Caco-2 (cell line): ENCODE measurements around the gene DLD. TPM values are rescaled to one million over a fixed set of nuclear protein-coding genes. Genes with fewer than 3 reads are reported as not detected.

ENCODE experiments used
- BruUV-seq: library from RNA; stranded (reverse); fragments of 400-500 nt; replicated peaks from 2 replicates; lab custom pipeline; 2021; lab: Mats Ljungman, UMichigan
- CTCF ChIA-PET: fragments of 300-600 bp; sonication (Branson Sonifier 250); formaldehyde crosslinking; loops from one replicate; lab custom pipeline; 2022; ENCODE audit warnings: antibody characterized with exemption; lab: Charles Lee
- POLR2A ChIA-PET: fragments of 300-600 bp; sonication (Branson Sonifier 250); formaldehyde crosslinking; loops from one replicate; lab custom pipeline; 2022; ENCODE audit warnings: antibody characterized with exemption; lab: Charles Lee
- DNase-seq, 2 experiments: peaks; one replicate each; pipeline versions ENCODE4 v3.0.0 to v3.0.0-alpha.2; 2020 to 2022
- H3K27me3 ChIP-seq: replicated peaks from 2 replicates; pipeline ENCODE4 v1.6.0; 2011; ENCODE audit warnings: low read length; ENCODE audit not compliant: control insufficient read depth, insufficient read depth
- H3K36me3 ChIP-seq: 2 replicates; pipeline ENCODE4 v1.5.1; 2011; ENCODE audit warnings: low read length; ENCODE audit not compliant: control insufficient read depth, insufficient read depth
- H3K4me1 ChIP-seq: fragments of 250-450 bp; sonication (Bioruptor Pico); 2 replicates; pipeline ENCODE4 v1.5.1; 2020; ENCODE audit warnings: mild to moderate bottlenecking
- H3K4me3 ChIP-seq: 2 replicates; pipeline ENCODE4 v1.5.1; 2011; ENCODE audit warnings: low read depth, mild to moderate bottlenecking, control low read depth, low read length
- H3K9me3 ChIP-seq: fragments of 250-450 bp; sonication (Bioruptor Pico); 2 replicates; pipeline ENCODE4 v1.5.1; 2020; ENCODE audit warnings: mild to moderate bottlenecking, moderate library complexity
- H3K27ac Mint-ChIP-seq: one replicate; pipeline ENCODE4 v1.8.0; 2022; ENCODE audit warnings: mixed read lengths; ENCODE audit not compliant: unreplicated experiment
- H3K27me3 Mint-ChIP-seq: one replicate; pipeline ENCODE4 v1.8.0; 2022; ENCODE audit warnings: mixed read lengths; ENCODE audit not compliant: insufficient read depth, unreplicated experiment
- H3K36me3 Mint-ChIP-seq: one replicate; pipeline ENCODE4 v1.8.0; 2022; ENCODE audit warnings: mild to moderate bottlenecking, mixed read lengths; ENCODE audit not compliant: insufficient read depth, unreplicated experiment
- H3K4me1 Mint-ChIP-seq: one replicate; pipeline ENCODE4 v1.8.0; 2022; ENCODE audit warnings: low read depth, mixed read lengths; ENCODE audit not compliant: unreplicated experiment
- H3K4me3 Mint-ChIP-seq: one replicate; pipeline ENCODE4 v1.8.0; 2022; ENCODE audit warnings: mild to moderate bottlenecking, moderate library complexity, mixed read lengths; ENCODE audit not compliant: unreplicated experiment
- H3K9me3 Mint-ChIP-seq: one replicate; pipeline ENCODE4 v1.8.0; 2022; ENCODE audit warnings: mixed read lengths; ENCODE audit not compliant: unreplicated experiment
- intact Hi-C: fragments of 100-400 bp; cut with micrococcal nuclease; formaldehyde crosslinking; loops from one replicate; pipeline ENCODE4 v1.10.0; 2022; ENCODE audit not compliant: unreplicated experiment
- total RNA-seq: library from RNA; stranded (reverse); gene quantifications from 2 replicates; pipeline ENCODE4 v1.2.3, GENCODE V29; 2022
- TF ChIP-seq, protein P1 (sequence below), 2 experiments: fragments of 200-600 bp in 1 of 2; IDR thresholded peaks; 1 replicate in 1 of 2; 2 replicates in 1 of 2; pipeline versions ENCODE4 v1.5.1 to v1.8.0; 2011 to 2022; ENCODE audit warnings: antibody characterized with exemption in 1 of 2, control low read depth in 1 of 2, inconsistent platforms in 1 of 2, low read depth in 1 of 2, low read length in 1 of 2, mild to moderate bottlenecking in 1 of 2, moderate library complexity in 1 of 2; ENCODE audit not compliant: insufficient read depth in 1 of 2, severe bottlenecking in 1 of 2, unreplicated experiment in 1 of 2

Gene DLD
- total RNA-seq, 1 experiment from 2014 or later: 141 TPM

DNA sequence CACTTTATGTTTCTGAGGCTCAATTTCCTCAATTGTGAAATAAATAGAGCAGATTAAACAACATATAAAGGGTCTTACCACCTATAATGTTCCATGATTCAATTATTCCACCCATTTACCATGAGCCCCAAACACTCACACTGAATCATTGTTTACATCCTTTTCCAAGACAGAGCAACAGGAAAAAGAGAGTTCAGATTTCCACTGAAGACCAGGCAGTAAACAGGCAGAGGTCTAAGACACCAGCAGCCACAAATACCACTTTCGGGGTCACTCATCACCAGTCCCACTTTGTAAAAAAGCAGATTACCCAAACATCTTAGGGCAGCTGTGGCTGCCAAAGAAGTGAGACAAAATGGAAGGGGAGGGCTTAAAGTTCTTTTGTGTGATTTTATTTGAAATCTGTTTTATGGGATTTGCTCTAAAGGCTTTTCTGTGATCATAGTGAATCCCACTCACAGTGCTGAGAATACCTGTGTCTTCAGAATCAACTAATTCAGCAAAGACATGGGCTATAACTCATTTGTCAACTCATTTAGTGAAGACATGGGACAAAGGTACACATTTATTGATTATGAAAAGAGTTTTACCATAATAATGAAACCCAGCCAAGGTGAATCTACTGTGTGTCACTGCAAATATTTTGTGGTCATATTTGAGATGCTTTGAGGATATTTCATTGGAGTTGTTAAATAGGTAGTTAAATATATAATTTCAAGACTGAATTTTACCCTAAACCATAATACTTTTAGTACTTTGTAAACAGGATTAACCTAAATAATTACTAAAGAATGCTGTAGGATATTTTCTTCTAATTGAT, 24.8 kb upstream of the DLD start:
- BruUV-seq: no TSS peak
- no peaks in the 10 kb centered on the region for H3K36me3 ChIP-seq
- H3K4me1 ChIP-seq: peaks cover 5% of the 10 kb centered on the region; the same call in 1 of the 2 replicates
- Mint-ChIP-seq H3K9me3 (no peaks in the 10 kb centered on the region), H3K4me3 (no peak overlapping the region), H3K27me3 (no peaks in the 10 kb centered on the region), H3K27ac (no peak overlapping the region), H3K4me1 (peaks cover 4% of the 10 kb centered on the region), H3K36me3 (no peaks in the 10 kb centered on the region)
- no peak for DNase-seq
- no peak overlapping the region for H3K4me3 ChIP-seq
- TF ChIP-seq, protein P1, sequence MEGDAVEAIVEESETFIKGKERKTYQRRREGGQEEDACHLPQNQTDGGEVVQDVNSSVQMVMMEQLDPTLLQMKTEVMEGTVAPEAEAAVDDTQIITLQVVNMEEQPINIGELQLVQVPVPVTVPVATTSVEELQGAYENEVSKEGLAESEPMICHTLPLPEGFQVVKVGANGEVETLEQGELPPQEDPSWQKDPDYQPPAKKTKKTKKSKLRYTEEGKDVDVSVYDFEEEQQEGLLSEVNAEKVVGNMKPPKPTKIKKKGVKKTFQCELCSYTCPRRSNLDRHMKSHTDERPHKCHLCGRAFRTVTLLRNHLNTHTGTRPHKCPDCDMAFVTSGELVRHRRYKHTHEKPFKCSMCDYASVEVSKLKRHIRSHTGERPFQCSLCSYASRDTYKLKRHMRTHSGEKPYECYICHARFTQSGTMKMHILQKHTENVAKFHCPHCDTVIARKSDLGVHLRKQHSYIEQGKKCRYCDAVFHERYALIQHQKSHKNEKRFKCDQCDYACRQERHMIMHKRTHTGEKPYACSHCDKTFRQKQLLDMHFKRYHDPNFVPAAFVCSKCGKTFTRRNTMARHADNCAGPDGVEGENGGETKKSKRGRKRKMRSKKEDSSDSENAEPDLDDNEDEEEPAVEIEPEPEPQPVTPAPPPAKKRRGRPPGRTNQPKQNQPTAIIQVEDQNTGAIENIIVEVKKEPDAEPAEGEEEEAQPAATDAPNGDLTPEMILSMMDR (IDR thresholded peaks at IDR 0.05; ENCODE audit: insufficient read depth in 1 of 2, low read depth in 1 of 2, low read length in 1 of 2, severe bottlenecking in 1 of 2, unreplicated experiment in 1 of 2): no peak
- H3K27me3 ChIP-seq: no peaks in the 10 kb centered on the region
- intact Hi-C loops: no loop called here
- ChIA-PET POLR2A (no interaction called here), CTCF (no interaction called here)
- H3K9me3 ChIP-seq: no peaks in the 10 kb centered on the region

DNA sequence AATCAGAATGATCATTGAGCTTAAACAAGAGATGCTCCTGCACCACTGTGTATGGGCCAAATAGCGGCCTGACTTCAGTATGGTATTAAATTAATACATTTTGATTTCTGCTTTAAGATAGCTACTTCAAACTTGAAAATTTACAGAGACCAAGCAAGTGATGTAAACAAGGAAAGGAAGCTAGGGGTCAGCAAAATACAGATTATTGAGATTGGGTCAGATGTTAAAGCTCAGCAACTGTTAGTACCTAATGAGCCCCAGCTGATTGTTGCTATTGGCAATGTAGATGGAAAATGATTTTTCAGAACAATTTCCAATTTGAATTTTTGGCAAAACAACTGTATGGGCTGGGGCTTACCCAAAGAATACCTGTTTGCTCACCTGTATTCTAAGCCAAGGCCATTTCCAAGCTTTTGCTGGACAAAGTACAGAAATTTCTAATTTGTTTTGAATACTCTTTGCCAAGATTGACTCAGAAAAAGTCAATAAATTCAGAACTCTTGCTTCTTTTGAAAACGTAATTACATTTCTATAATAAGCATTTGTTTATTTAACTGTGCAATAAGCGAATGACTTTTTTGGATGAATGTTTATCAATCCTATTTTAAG, 23.0 kb upstream of the DLD start:
- no peak overlapping the region for H3K4me3 ChIP-seq
- POLR2A ChIA-PET: no interaction called here
- no peaks in the 10 kb centered on the region for H3K36me3 Mint-ChIP-seq
- no peak overlapping the region for H3K4me3 Mint-ChIP-seq
- no peak for DNase-seq
- H3K27me3 ChIP-seq: no peaks in the 10 kb centered on the region
- no peaks in the 10 kb centered on the region for H3K4me1 ChIP-seq
- CTCF ChIA-PET: interaction anchor here (2.1 kb wide), 1 partner anchor 11 kb away, joined by 7 read pairs; no protein-coding TSS in a partner anchor
- TF ChIP-seq, protein P1 (IDR thresholded peaks at IDR 0.05; ENCODE audit: insufficient read depth in 1 of 2, low read depth in 1 of 2, low read length in 1 of 2, severe bottlenecking in 1 of 2, unreplicated experiment in 1 of 2): no peak
- intact Hi-C loops: no loop called here
- BruUV-seq: no TSS peak
- no peaks in the 10 kb centered on the region for H3K36me3 ChIP-seq
- H3K9me3 Mint-ChIP-seq: no peaks in the 10 kb centered on the region
- no peaks in the 10 kb centered on the region for H3K27me3 Mint-ChIP-seq
- H3K27ac Mint-ChIP-seq: no peak overlapping the region
- H3K4me1 Mint-ChIP-seq: no peaks in the 10 kb centered on the region
- H3K9me3 ChIP-seq: no peaks in the 10 kb centered on the region

DNA sequence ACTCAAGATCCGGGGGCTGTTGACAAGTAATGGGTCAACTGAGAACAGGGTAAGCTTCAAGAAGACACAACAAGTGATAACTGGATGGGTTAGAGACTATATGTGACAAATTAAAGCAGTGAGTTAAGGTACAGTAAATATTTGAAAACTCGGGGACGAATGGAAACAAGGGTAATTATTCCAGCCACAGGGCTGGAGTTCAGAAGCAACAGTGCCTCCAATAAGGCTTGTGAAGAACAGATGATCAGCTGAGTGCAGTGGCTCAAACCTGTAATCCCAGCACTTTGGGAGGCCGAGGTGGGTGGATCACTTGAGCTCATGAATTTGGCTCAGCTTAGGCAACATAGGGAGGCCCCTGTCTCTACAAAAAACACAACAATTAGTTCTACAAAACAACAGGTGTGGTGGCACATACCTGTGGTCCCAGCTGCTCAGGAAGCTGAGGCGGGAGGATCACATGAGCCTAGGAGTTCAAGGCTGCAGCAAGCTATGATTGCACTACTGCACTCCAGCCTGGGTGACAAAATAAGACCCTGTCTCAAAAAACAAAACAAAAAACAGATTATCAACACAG, 20.5 kb upstream of the DLD start:
- no peak for DNase-seq
- intact Hi-C loops: loop anchor here (10.0 kb wide), 1 partner anchor 726 kb away; no protein-coding TSS in a partner anchor
- ChIA-PET CTCF (interaction anchor here (0.9 kb wide), 1 partner anchor 9 kb away, joined by 3 read pairs; no protein-coding TSS in a partner anchor), POLR2A (no interaction called here)
- Histone ChIP-seq H3K4me3 (no peak overlapping the region), H3K36me3 (no peaks in the 10 kb centered on the region), H3K27me3 (no peaks in the 10 kb centered on the region), H3K9me3 (no peaks in the 10 kb centered on the region), H3K4me1 (no peaks in the 10 kb centered on the region)
- Mint-ChIP-seq H3K4me3 (no peak overlapping the region), H3K27me3 (no peaks in the 10 kb centered on the region), H3K36me3 (no peaks in the 10 kb centered on the region), H3K4me1 (no peaks in the 10 kb centered on the region), H3K27ac (no peak overlapping the region), H3K9me3 (no peaks in the 10 kb centered on the region)
- no TSS peak for BruUV-seq
- TF ChIP-seq, protein P1 (IDR thresholded peaks at IDR 0.05; ENCODE audit: insufficient read depth in 1 of 2, low read depth in 1 of 2, low read length in 1 of 2, severe bottlenecking in 1 of 2, unreplicated experiment in 1 of 2): no peak
